Left colon (tissue), 2 donors: Measurements from ENCODE around the gene TPBGL. TPM values are rescaled to one million over a fixed set of nuclear protein-coding genes. Genes with fewer than 3 reads are reported as not detected.

ENCODE experiments used
- ATAC-seq: fragments of 200-7000 bp; cut with Tn5 transposase; one replicate; pipeline ENCODE4 v1.9.1; 2020; ENCODE audit warnings: mild to moderate bottlenecking, moderate library complexity
- DNase-seq, 2 donors: peaks; one replicate each; pipeline ENCODE4 v3.0.0-alpha.2; 2020
- intact Hi-C, 2 donors: fragments of 100-400 bp; cut with DNase I in 1 of 2; cut with micrococcal nuclease in 1 of 2; formaldehyde crosslinking; loops; one replicate each; pipeline versions ENCODE4 v1.11.2 to v1.14.0; 2022; cut with DNase I, micrococcal nuclease
- total RNA-seq, 2 donors: library from RNA; stranded (reverse); fragmentation: NEBNext Ultra II Directional; extraction: Animal tissue kit (Norgen Biotek cat#: 25700); gene quantifications; one replicate each; pipeline ENCODE4 v1.2.1, GENCODE V29; 2021
- donor health status: DM: no; HTN: no; CAD: no.
- donor health status: DM: yes; HTN: yes; CAD: no.

The TPBGL gene
- total RNA-seq, 2 donors from 2014 or later, result 0.11 TPM; not detected in 1

DNA sequence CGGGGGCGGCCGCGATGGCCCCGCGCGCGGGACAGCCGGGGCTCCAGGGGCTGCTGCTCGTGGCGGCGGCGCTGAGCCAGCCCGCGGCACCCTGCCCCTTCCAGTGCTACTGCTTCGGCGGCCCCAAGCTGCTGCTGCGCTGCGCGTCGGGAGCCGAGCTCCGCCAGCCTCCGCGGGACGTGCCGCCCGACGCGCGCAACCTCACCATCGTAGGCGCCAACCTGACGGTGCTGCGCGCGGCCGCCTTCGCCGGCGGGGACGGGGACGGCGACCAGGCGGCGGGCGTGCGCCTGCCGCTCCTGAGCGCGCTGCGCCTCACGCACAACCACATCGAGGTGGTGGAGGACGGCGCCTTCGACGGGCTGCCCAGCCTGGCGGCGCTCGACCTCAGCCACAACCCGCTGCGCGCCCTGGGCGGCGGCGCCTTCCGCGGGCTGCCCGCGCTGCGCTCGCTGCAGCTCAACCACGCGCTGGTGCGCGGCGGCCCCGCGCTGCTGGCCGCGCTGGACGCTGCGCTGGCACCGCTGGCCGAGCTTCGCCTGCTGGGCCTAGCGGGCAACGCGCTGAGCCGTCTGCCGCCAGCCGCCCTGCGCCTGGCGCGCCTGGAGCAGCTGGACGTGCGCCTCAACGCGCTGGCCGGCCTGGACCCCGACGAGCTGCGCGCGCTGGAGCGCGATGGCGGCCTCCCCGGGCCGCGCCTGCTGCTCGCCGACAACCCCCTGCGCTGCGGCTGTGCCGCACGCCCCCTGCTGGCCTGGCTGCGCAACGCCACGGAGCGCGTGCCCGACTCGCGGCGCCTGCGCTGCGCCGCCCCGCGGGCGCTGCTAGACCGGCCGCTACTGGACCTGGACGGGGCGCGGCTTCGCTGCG, 697 bp downstream of the TPBGL start:
- ATAC-seq (peak; percentile 96), DNase-seq (peak; percentile 65 to 85)
- intact Hi-C loops, result loop anchor here (5.0 to 10.0 kb wide), 3 partner anchors 99 to 306 kb away; no protein-coding TSS in a partner anchor

DNA sequence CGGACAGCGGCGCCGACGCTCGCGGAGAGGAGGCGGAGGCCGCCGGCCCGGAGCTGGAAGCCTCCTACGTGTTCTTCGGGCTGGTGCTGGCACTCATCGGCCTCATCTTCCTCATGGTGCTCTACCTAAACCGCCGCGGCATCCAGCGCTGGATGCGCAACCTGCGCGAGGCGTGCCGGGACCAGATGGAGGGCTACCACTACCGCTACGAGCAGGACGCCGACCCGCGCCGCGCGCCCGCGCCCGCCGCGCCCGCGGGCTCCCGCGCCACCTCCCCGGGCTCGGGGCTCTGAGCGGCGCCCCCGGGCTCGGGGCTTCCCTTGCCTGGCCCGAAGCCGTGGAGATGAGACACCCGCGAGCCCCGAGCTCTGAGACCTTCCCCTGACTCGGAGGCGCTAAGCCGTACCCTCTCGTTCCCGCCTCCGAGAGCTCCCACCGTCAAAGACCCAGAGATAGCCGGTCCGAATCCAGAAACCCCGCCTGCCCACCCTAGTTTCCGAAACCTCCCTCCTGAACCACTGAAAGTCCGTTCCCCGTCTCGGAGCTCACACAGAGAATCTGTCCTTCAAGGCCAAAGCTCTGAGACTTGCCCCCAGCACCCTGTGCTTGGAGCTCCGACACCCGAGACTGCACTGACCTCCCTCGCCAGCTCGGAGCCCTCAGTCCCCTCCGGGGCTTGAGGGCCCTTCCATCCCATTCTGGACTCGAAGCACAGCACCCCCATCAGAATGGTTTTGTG, 1.5 kb downstream of the TPBGL start:
- peak in 1 of 2 donors; percentile 17 for DNase-seq
- intact Hi-C loops, result loop anchor here (5.0 to 10.0 kb wide), 3 partner anchors 100 to 307 kb away; no protein-coding TSS in a partner anchor
- no peak for ATAC-seq

DNA sequence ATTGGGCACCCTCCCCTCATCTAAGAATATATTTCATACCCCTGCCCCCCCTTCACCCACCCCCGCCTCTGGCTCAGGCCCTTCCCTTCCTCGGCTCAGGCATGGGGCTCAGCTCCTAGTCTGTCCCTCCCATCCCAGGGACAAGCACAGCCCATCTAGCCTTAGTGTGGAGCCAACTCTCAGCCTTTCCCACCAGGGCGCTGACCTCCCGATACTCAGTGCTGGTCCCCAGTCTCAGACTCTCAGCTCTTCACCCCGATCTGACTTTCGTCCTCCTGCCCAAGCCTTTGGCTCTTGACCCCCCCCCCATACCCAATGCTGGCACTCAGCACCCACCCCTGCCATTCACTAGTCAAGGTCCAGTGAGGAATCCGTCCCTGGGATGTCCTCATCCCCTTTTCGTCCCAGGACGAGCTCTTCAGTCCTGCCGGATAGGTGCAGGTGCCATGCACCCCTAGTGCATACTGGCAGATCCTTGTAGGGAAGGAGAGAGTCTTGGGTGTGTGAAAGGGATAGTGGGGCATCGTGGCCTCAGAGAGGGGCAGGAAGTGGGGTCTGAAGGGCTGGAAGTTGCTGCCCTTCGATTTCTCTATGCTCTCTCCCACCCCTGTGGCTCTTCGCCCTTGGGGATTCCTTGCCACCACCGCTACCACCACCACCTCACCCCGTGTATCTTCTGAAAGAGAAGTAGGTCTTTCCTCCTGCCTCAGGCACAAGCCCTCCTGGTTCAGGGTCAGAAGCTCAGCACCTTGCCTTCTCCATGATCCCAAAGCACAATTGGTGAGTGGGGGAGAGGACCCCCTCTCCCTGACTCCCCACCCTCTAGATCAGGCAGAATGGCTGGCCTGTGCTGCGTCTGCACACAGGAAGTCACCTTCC, 2.4 kb downstream of the TPBGL start:
- intact Hi-C loops, result loop anchor here (5.0 to 10.0 kb wide), 3 partner anchors 101 to 308 kb away; no protein-coding TSS in a partner anchor
- DNase-seq (peak in 1 of 2 donors; percentile 15), ATAC-seq (no peak)

DNA sequence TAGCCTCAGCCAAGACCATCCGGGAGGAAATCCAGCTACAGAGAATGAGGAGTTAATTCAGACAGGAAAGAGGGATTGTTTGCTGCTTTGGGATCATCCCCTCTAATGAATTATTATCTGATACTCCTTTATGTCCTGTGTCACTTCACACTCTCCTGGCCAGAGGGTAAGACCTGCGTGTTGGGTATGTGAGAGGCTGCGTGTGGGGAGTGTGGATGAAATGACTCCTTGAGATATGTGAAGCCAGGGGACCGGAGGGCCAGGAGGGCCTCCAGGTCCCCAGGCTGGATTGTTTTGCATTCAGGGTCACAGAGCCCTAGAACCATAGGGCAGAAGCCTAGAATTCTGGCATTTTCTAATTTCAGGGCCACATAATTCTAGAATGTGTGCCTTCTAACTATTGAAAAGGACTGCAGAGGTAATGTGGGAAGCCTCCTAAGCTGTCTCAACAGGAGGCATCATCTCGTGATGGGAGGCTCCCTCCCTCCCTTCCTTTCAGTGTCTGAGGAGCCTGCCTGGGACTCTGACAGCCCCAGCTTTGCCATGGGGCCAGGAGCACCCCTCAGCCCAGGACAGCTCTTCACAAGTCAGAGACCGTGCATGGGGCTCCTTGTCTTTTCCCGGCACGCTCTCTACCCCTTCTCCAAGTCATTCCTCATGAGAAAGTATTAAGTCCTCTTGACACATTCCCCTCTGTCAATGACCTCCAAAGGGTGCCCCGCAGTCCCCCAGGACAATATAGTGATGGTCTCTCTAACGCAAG, 3.7 kb downstream of the TPBGL start:
- intact Hi-C loops, result loop anchor here (5.0 to 10.0 kb wide), 3 partner anchors 102 to 309 kb away; no protein-coding TSS in a partner anchor
- DNase-seq (no peak), ATAC-seq (no peak)

DNA sequence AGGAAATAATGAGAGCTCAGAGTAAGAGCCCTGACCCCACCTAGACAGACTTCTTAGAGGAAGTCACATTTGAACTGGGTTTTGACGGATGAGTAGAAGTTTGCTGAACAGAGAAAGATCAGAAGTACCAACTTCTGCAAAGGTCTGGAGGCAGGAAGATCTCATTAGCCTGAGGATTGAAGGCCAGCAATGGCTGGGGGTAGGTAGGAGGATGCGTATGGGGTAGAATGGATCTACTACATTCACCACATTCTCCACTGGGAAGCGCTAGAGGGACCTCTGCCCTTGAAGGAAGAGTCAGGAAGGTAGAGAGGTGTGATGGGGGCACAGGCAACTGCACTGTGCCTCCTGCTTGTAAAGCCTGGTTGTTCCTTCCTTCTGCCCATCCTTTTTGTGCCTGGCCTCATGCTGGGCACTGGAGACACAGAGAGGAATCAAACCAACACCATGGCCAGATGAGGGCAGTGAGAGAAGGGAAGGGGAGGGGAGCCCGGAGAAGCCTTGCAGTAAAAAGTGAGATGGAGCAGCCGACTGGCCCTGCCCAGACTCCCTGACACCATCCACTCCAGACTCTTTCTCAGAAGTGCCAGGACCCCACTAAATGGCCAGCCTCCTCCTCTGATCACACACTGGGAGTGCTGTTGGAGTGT, 4.9 kb downstream of the TPBGL start:
- intact Hi-C loops, result loop anchor here (5.0 to 10.0 kb wide), 3 partner anchors 103 to 311 kb away; no protein-coding TSS in a partner anchor
- DNase-seq (no peak), ATAC-seq (no peak)

DNA sequence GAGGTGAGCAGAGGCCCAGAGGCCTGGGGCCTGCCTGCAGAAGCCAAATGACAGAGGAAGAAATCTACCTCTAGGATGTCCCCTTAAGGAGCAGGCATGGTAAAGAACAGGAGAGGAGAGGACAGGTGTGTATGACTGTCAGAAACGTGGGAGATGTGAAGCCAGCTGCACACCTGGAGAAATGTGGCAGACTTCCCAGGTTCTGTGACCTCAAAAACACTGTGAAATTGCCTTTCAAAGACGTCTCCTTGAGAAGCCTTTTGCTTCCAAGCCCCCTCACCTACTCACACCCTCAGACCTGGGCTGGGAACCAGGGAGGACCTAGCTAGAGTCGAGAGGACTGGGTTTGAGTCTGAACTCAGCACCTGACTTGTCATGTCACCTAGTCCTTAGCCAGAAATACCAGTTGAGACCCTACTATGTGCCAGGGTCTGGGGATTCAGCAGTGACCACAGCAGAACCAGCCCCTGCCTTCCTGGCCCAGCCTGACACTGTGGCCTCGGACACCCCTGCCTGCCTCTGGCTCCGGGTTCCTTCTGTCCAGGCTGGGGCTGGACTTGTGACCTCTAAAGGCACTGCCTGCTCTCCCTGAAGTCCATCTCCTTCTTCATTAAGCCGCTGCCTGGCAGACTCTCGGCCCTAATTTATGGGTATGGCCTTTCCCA, 5.6 kb downstream of the TPBGL start:
- DNase-seq (peak in 1 of 2 donors; percentile 4), ATAC-seq (no peak)
- intact Hi-C loops, result loop anchor here (5.0 to 10.0 kb wide), 3 partner anchors 104 to 311 kb away; no protein-coding TSS in a partner anchor

DNA sequence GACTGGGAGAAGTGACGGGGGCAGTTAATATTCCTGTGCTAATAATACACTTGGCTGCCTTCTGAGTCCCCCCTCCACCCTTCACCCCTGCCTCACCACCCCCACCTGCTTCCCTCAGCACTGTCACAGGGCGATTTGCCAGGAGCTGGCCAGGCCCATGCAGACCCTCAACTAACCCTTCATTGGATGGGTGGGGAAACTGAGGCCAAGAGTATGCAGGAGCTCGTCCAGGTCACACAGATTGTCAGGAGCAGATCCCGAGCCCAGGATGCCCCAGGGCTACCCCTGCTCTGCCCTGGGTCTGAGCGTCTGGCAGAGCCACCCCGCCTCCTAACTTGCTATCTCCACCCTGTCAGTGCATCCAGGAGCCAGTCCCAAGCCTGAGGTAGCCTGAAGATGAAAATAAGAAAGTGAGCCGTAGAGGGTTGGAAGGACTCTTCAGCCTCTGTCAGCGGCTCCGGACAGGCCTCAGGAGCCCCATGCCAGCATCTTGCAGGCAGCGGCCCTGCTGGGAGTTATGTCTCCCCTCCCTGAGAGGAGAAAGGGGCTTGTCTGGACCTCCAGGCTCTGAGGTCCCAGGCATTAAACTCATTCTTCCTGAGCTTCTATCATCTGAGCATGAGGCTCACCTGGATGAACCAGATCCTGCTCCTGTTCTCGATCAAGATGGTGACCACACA, 6.2 kb downstream of the TPBGL start:
- intact Hi-C loops, result loop anchor here (5.0 to 10.0 kb wide), 3 partner anchors 105 to 312 kb away; no protein-coding TSS in a partner anchor
- no peak for ATAC-seq

DNA sequence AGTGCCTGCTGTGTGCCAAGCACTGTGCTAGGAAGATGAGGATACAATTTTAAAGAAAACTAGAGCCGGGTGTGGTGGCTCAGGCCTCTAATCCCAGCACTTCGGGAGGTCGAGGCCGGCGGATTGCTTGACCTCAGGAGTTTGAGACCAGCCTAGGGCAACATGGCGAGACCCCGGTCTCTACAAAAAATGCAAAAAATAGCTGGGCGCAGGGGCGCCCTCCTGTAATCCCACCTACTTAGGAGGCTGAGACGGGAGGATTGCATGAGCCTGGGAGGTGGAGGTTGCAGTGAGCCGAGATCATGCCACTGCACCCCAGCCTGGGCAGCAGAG, 8.3 kb downstream of the TPBGL start:
- ATAC-seq, result no peak
- DNase-seq, result no peak
- intact Hi-C loops, result loop anchor here (5.0 to 10.0 kb wide), 3 partner anchors 107 to 314 kb away; no protein-coding TSS in a partner anchor

More for the DNA sequence above, 6.2 kb downstream of the TPBGL start:
- DNase-seq, result peak in 1 of 2 donors; percentile 21

DNA sequence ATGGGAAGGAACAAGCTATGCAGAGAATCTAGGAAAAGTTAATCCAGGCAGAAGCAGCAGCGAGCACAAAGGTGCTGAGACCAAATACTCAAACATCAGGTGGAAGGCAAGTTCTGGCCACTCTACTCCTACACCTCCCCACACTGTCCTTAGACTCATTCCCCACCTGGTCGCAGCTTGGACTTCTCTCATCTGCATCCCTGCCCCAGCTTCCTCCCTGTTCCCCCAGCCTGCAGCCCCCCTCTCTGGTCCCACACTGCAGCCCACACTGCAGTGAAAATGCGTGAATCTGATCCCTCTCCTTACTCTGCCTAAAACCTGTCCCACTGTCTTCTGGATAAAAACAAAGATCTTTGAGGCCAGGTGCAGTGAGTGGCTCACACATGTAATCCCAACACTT, 9.1 kb downstream of the TPBGL start:
- ATAC-seq (no peak), DNase-seq (peak in 1 of 2 donors; percentile 2)
- intact Hi-C loops, result loop anchor here (5.0 to 10.0 kb wide), 3 partner anchors 107 to 315 kb away; no protein-coding TSS in a partner anchor

DNA sequence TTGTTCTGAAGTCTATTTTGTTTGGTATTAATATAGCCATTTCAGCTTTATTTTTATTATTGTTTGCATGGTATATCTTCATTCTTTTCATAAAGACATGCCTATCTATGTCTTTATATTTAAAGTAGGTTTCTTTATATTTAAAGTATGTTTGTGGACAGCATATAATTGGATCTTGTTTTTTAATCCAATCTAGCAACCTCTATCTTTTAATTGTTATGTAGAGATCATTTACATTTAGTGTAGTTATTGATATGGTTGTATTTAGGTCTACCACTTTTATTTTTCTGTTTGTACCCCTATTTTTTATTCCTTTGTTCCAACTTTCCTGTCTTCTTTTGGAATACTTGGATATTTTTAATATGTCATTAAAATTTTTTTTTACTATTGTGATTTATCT, 13.8 kb downstream of the TPBGL start:
- intact Hi-C loops, result no loop called here
- ATAC-seq (no peak), DNase-seq (no peak)

DNA sequence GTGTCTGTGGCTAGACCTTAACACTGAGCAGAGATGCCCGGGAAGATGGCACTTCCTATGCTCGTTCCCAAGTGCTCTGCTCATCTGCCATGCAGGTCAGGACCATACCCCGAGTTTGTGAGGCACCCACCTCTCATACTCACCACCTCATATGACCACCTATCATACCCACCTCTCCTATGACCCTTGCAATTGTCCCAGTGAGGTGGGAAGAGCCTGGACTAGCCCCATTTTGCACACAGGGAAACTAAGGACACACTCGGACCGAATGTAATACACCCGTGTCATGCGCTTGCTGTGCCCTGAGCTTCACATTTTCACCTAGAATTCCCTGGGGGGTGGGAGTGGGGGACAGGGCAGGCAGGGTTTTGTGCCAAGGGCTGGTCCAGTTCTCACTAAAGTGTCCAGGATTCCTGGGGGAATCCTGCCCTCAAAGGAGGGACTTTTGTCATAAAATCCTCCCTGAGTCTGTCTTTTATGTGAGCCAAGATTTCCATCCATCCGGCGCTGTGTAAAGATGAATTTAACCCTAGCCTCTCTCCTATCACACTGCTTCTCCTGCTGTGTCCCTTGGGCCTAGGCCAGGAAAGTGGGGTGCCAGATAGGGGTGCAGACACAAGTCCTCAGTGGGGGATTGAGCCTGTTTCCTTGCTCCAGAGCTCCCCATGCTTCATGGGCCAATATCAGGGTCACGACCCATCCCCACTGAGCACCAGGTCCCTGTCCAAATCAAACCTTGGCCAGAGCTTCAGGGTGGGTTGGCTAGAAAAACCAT, 20.0 kb downstream of the TPBGL start:
- ATAC-seq (peak; percentile 3), DNase-seq (peak in 1 of 2 donors; percentile 20)
- intact Hi-C loops, result no loop called here

DNA sequence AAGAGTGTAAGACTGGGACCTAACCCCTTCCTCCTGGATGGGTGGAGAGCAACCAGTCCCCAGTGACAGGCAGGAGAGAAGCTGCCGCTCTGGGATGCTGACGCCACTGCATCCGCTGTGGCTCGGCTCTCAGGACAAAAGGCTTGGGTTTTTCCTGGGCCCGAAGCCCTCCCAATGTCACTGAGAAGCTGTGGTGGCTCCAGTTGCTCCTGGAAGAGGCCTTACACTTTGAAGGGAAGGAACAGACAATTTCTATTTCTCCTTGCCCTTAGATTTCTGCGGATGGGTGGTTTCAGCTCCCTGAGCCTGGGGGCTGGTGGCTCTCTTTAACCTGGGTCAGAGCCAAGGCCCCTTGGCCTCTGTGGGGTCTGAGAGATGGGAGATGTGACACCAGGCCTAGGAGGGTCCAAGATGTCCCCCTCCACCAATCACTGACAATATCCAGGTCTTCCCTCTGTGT, 21.4 kb downstream of the TPBGL start:
- intact Hi-C loops, result no loop called here
- ATAC-seq (peak; percentile 5), DNase-seq (peak in 1 of 2 donors; percentile 22)

DNA sequence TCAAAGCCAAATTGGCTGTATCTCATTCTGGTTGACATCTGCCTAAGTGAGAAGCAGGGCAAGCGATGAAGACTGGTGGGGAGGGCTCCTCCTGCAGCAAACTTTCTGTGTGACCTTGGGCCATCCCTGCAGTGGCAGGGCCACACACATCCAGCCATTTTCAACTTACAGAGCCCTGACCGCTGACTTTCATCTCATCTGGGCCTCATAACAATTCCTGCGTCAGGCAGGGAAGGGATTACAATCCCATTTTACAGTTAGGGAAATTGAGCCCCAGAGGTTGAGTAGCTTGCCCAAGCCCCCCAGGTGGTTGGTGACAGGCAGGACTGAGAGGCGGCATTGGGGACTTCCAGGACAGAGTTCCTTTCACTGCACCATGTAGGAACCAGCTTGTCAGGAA, 21.9 kb downstream of the TPBGL start:
- ATAC-seq, result peak; percentile 5
- intact Hi-C loops, result no loop called here
- DNase-seq, result peak in 1 of 2 donors; percentile 1

DNA sequence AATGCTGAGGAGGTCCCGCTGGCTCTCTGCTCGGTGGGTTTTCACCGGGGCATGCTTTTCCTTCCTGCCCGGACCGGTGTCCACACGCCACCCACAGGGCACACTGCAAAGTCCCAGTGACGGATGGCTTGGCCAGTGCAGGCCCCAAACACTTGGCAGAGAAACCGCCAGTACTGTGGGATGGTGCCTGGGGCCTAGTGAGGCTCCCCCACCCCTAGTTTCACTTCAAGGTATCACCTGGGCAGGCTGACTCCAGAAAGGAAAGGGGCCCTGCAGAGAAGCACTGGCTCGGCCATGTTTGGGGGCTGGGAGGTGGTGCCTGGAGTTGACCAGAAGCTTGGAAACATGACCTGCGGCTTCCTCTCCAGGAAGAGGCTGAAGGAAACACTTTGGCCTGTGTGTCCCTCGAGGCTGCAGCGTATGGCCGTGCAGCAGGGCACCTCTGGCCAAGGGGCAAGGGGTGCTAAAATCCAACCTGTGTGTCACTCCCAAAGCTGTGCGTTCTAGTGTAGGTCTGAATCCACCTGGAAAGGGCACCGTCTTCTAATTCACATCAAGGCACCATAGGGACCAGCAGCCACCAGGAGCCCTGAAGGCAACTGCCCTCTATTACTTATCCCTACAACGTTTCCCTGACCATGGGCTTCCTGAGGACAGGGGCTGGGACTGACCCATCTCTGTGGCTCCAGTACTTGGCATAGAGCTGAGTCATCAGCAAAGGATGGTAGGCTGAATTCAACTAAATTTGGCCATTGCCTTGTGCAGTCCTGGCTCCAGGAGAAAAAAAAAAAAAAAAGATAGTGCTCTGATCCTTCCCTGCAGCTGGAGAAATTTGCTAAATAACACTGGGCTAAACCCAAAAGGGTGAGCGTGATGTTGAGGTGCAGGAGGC, 22.6 kb downstream of the TPBGL start:
- peak in 1 of 2 donors; percentile 22 for DNase-seq
- intact Hi-C loops, result no loop called here
- ATAC-seq, result peak; percentile 18
